Smooth muscle cell (in vitro differentiated cells): ENCODE measurements around the gene OR4N5. TPM values are rescaled to one million over a fixed set of nuclear protein-coding genes. Genes with fewer than 3 reads are reported as not detected.

Source experiments
- DNase-seq: peaks from one replicate; lab custom pipeline; 2025; ENCODE audit not compliant: unreplicated experiment; lab: John Stamatoyannopoulos, UW
- H2AFZ ChIP-seq: fragments of 200-600 bp; sonication (generic); 2 replicates; pipeline ENCODE4 v1.6.0; 2016; ENCODE audit warnings: antibody characterized with exemption, low read depth, mild to moderate bottlenecking
- H3F3A ChIP-seq: fragments of 200-600 bp; sonication (generic); 2 replicates; pipeline ENCODE4 v1.6.0; 2017; ENCODE audit warnings: antibody characterized with exemption, low read depth
- H3K27ac ChIP-seq: fragments of 200-600 bp; sonication (generic); 2 replicates; pipeline ENCODE4 v1.5.1; 2016; ENCODE audit warnings: low read depth, mild to moderate bottlenecking
- H3K27me3 ChIP-seq: fragments of 200-600 bp; sonication (generic); 2 replicates; pipeline ENCODE4 v1.6.1; 2016; ENCODE audit warnings: low read depth, mild to moderate bottlenecking
- H3K36me3 ChIP-seq: fragments of 200-600 bp; sonication (generic); 2 replicates; pipeline ENCODE4 v1.5.1; 2016; ENCODE audit warnings: low read depth
- H3K4me1 ChIP-seq: fragments of 200-600 bp; sonication (generic); 2 replicates; pipeline ENCODE4 v1.5.1; 2016; ENCODE audit warnings: low read depth
- H3K4me2 ChIP-seq: fragments of 200-600 bp; sonication (generic); 2 replicates; pipeline ENCODE4 v1.6.0; 2016; ENCODE audit warnings: mild to moderate bottlenecking
- H3K4me3 ChIP-seq: fragments of 200-600 bp; sonication (generic); 2 replicates; pipeline ENCODE4 v1.5.1; 2016; ENCODE audit warnings: mild to moderate bottlenecking
- H3K79me2 ChIP-seq: fragments of 200-600 bp; sonication (generic); 2 replicates; pipeline ENCODE4 v1.6.0; 2016; ENCODE audit warnings: low read depth, mild to moderate bottlenecking
- H3K9ac ChIP-seq: fragments of 200-600 bp; sonication (generic); 2 replicates; pipeline ENCODE4 v1.6.0; 2016; ENCODE audit warnings: low read depth
- H3K9me3 ChIP-seq: fragments of 200-600 bp; sonication (generic); replicated peaks from 2 replicates; pipeline ENCODE4 v1.5.1; 2016; ENCODE audit warnings: low read depth
- H4K20me1 ChIP-seq: fragments of 200-600 bp; sonication (generic); 2 replicates; pipeline ENCODE4 v1.6.0; 2016; ENCODE audit warnings: low read depth
- WGBS: methylation state at CpG from one replicate; pipeline ENCODE4 v1.1.7; 2016; ENCODE audit warnings: low lambda C conversion rate; 5-methylcytosine and 5-hydroxymethylcytosine counted together
- polyA plus RNA-seq: library from polyadenylated mRNA; unstranded; fragments of >200 nt; fragmentation: Nextera tagmentation; extraction: Ambion mirVana; gene quantifications from 2 replicates; pipeline ENCODE4 v1.2.1, GENCODE V29; 2016
- total RNA-seq: library from RNA; depleted of rRNA; stranded (reverse); fragments of >200 nt; gene quantifications from 2 replicates; pipeline ENCODE4 v1.2.3, GENCODE V29; 2014
- TF ChIP-seq, protein P1 (sequence below): fragments of 200-600 bp; sonication (generic); IDR thresholded peaks from 2 replicates; pipeline ENCODE4 v1.5.1; 2017; ENCODE audit warnings: borderline replicate concordance, mild to moderate bottlenecking, antibody characterized with exemption; ENCODE audit not compliant: insufficient read depth, poor library complexity, severe bottlenecking

Gene OR4N5
- total and polyA plus RNA-seq, 2 experiments from 2014 or later: not detected

DNA sequence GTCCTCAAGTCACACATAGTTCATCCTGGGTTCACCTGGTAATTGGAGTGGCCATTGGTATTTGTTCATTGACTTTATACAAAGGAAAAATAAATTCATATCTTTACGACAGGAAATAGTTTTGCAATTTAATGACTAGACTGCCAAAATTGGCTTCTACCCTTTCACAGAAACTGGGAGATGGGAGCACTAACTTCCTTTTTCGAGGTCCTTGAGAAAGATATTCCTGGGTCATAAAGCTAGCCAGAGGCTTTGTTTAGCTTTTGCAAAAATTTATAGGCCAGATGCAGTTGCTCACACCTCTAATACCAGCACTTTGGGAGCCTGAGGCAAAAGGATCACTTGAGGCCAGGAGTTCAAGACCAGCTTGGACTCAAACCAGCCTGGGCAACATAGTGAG is 41.9 kb downstream of the OR4N5 start:
- no peaks in the 10 kb centered on the region for H3K27me3 ChIP-seq
- no peaks in the 10 kb centered on the region for H3F3A ChIP-seq
- no peak overlapping the region for H3K27ac ChIP-seq
- TF ChIP-seq, protein P1, sequence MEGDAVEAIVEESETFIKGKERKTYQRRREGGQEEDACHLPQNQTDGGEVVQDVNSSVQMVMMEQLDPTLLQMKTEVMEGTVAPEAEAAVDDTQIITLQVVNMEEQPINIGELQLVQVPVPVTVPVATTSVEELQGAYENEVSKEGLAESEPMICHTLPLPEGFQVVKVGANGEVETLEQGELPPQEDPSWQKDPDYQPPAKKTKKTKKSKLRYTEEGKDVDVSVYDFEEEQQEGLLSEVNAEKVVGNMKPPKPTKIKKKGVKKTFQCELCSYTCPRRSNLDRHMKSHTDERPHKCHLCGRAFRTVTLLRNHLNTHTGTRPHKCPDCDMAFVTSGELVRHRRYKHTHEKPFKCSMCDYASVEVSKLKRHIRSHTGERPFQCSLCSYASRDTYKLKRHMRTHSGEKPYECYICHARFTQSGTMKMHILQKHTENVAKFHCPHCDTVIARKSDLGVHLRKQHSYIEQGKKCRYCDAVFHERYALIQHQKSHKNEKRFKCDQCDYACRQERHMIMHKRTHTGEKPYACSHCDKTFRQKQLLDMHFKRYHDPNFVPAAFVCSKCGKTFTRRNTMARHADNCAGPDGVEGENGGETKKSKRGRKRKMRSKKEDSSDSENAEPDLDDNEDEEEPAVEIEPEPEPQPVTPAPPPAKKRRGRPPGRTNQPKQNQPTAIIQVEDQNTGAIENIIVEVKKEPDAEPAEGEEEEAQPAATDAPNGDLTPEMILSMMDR: no peak
- H3K4me1 ChIP-seq: no peaks in the 10 kb centered on the region
- H3K9ac ChIP-seq: no peak overlapping the region
- H3K79me2 ChIP-seq: no peaks in the 10 kb centered on the region
- DNase-seq: no peak
- H3K36me3 ChIP-seq: no peaks in the 10 kb centered on the region
- no peak overlapping the region for H3K4me3 ChIP-seq
- H2AFZ ChIP-seq: no peak overlapping the region
- no peaks in the 10 kb centered on the region for H4K20me1 ChIP-seq
- H3K4me2 ChIP-seq: no peak overlapping the region
- WGBS: 41% methylated on average over 2 of the region's 2 CpGs
- peaks cover 8% of the 10 kb centered on the region for H3K9me3 ChIP-seq

DNA sequence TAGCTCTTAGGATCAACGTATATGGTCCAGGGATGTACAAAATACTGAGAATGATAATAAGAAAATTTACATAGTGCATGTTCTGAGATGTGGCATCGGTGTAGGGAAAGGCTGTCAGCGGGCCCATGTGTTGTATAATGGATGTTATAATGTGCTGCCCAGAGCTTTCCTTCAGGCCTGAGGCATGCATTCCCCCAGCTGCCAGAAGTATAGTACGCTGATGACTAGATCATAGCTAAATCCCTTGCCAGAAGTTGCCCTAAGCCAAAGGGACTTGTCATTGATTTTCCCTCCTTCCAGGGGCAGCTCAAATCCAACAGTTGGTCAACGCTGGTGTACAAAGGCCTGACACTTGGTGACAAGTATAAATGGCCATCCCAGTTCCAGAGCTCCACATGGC is 45.6 kb downstream of the OR4N5 start:
- Histone ChIP-seq H3K36me3 (no peaks in the 10 kb centered on the region), H3K79me2 (no peaks in the 10 kb centered on the region), H3K9me3 (no peaks in the 10 kb centered on the region), H3K4me1 (no peaks in the 10 kb centered on the region), H3K9ac (no peak overlapping the region), H3K27ac (no peak overlapping the region), H3K27me3 (no peaks in the 10 kb centered on the region), H2AFZ (no peak overlapping the region), H4K20me1 (no peaks in the 10 kb centered on the region), H3K4me3 (no peak overlapping the region), H3F3A (no peaks in the 10 kb centered on the region), H3K4me2 (no peak overlapping the region)
- TF ChIP-seq, protein P1: no peak
- 56% methylated on average over 5 of the region's 5 CpGs for WGBS
- no peak for DNase-seq

DNA sequence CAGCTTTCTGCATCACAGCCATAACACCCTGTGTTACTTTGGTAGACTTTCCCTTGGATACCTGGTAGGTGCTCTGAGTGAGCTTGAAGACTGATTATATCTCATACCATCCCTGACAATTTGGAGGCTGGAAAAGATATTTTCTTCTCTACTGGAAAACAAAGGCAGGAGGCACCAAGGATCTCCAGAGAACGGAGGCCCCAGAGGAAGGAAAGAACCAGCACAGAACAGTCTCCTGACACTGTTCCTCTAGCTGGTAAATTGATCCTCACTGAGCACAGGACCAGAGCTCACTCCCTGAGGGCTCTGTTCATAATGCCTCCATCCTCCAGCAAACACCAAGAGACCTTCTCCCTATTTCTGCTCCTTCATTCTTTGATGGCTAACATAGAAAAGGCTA is 52.0 kb downstream of the OR4N5 start, which contains the start of gene OR11G2:
TSS of gene OR11G2 (plus strand) at position 301 of the 400 bp plus-strand sequence. CDS start 6,542 bp downstream, outside the sequence.
- TF ChIP-seq, protein P1: no peak
- H3K9me3 ChIP-seq: peaks cover 5% of the 10 kb centered on the region

DNA sequence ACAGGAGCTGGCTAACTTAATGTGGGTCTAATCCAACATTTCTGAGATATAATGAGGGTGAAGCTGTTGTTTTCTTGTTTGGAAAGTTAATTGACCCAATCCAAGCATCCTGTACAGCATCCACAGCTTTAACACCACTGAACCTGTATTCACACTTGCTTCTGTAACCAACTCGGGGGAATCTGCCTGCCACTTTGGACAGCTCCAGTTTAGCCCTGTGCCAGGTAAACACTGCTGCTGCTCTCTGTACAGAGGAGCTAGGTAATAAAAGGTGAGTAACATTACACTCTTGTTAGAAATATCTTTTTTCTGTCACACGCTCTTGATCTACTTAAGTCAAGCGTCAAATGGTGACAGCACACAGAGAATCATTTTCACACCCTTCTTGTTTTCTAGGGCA is 52.8 kb downstream of the OR4N5 start:
- Histone ChIP-seq H3K4me1 (no peaks in the 10 kb centered on the region), H3K27ac (no peak overlapping the region), H3K36me3 (no peaks in the 10 kb centered on the region), H3K9me3 (peaks cover 5% of the 10 kb centered on the region), H3K4me2 (no peak overlapping the region), H4K20me1 (no peaks in the 10 kb centered on the region), H3K4me3 (no peak overlapping the region), H3K79me2 (no peaks in the 10 kb centered on the region), H2AFZ (no peak overlapping the region), H3F3A (no peaks in the 10 kb centered on the region), H3K27me3 (no peaks in the 10 kb centered on the region), H3K9ac (no peak overlapping the region)
- no peak for DNase-seq
- TF ChIP-seq, protein P1: no peak
- 79% methylated on average over 3 of the region's 3 CpGs for WGBS

More for the DNA sequence above, 52.0 kb downstream of the OR4N5 start, which contains the start of gene OR11G2:
- H3K4me2 ChIP-seq: no peak within 1 kb of the TSS
- no peaks in the 10 kb centered on the region for H4K20me1 ChIP-seq
- 33% methylated on average over 1 of the region's 1 CpG for WGBS
- DNase-seq: no peak
- no peaks in the 10 kb centered on the region for H3F3A ChIP-seq
- no peak within 1 kb of the TSS for H3K9ac ChIP-seq
- no peaks in the 10 kb centered on the region for H3K27me3 ChIP-seq
- no peaks in the 10 kb centered on the region for H3K4me1 ChIP-seq
- H3K4me3 ChIP-seq: no peak within 1 kb of the TSS
- no peaks in the 10 kb centered on the region for H3K36me3 ChIP-seq
- no peak within 1 kb of the TSS for H3K27ac ChIP-seq
- no peak within 1 kb of the TSS for H2AFZ ChIP-seq
- H3K79me2 ChIP-seq: no peaks in the 10 kb centered on the region
